CD14-positive monocyte (primary cell): ENCODE data around the gene MR1. TPM values are rescaled to one million over a fixed set of nuclear protein-coding genes. Genes with fewer than 3 reads are reported as not detected.
A peak's percentile ranks its signal among the peaks of the same experiment; 100 is the strongest.

Experiments used
- DNase-seq, 3 donors: peaks; one replicate each; pipeline ENCODE4 v3.0.0-alpha.2; 2011 to 2022
- H2AFZ ChIP-seq: 2 replicates; pipeline ENCODE4 v1.6.0; 2012; ENCODE audit warnings: mild to moderate bottlenecking, low read depth, low read length, inconsistent platforms; ENCODE audit not compliant: insufficient read depth, poor library complexity, severe bottlenecking
- H3K27ac ChIP-seq, 2 donors: 1 replicate in 1 of 2; 2 replicates in 1 of 2; pipeline ENCODE4 v1.5.1; 2012 to 2013; ENCODE audit warnings: low read length in 2 of 2, control low read depth in 1 of 2, inconsistent platforms in 1 of 2, low read depth in 1 of 2, mild to moderate bottlenecking in 1 of 2
- H3K27me3 ChIP-seq, 2 donors: one replicate each; pipeline versions ENCODE4 v1.6.0 to v1.6.1; 2011 to 2013; ENCODE audit warnings: low read length in 2 of 2; ENCODE audit not compliant: control insufficient read depth in 2 of 2, insufficient read depth in 2 of 2
- H3K36me3 ChIP-seq, 2 donors: replicated peaks in 1 of 2; 1 replicate in 1 of 2; 2 replicates in 1 of 2; pipeline versions ENCODE4 v1.5.1 to v1.6.1; 2012 to 2013; ENCODE audit warnings: low read length in 2 of 2, control low read depth in 1 of 2, inconsistent platforms in 1 of 2, mild to moderate bottlenecking in 1 of 2; ENCODE audit not compliant: insufficient read depth in 2 of 2, control insufficient read depth in 1 of 2
- H3K4me1 ChIP-seq, 2 donors: 1 replicate in 1 of 2; 2 replicates in 1 of 2; pipeline versions ENCODE4 v1.5.1 to v1.6.1; 2012 to 2013; ENCODE audit warnings: low read length in 2 of 2, control low read depth in 1 of 2, inconsistent platforms in 1 of 2, mild to moderate bottlenecking in 1 of 2, moderate library complexity in 1 of 2; ENCODE audit not compliant: insufficient read depth in 2 of 2, control insufficient read depth in 1 of 2
- H3K4me2 ChIP-seq: replicated peaks from 2 replicates; pipeline ENCODE3; 2012; ENCODE audit warnings: low read length, moderate library complexity, mild to moderate bottlenecking; ENCODE audit not compliant: poor library complexity, severe bottlenecking; ENCODE audit errors: extremely low read depth
- H3K4me3 ChIP-seq, 3 experiments: fragments of 200-600 bp in 1 of 3; sonication (generic) in 1 of 3; replicated peaks in 1 of 3; 1 replicate in 2 of 3; 2 replicates in 1 of 3; pipeline ENCODE4 v1.5.1; 2011 to 2013; ENCODE audit warnings: low read length in 3 of 3, mild to moderate bottlenecking in 3 of 3, control low read depth in 2 of 3, low read depth in 2 of 3, inconsistent platforms in 1 of 3, moderate library complexity in 1 of 3
- H3K79me2 ChIP-seq: 2 replicates; pipeline ENCODE4 v1.6.0; 2012; ENCODE audit warnings: mild to moderate bottlenecking, control low read depth, inconsistent platforms, low read length, moderate library complexity; ENCODE audit not compliant: insufficient read depth
- H3K9ac ChIP-seq: 2 replicates; pipeline ENCODE4 v1.6.0; 2017; ENCODE audit warnings: low read length, mild to moderate bottlenecking; ENCODE audit not compliant: insufficient read depth, poor library complexity, severe bottlenecking
- H3K9me3 ChIP-seq, 2 donors: replicated peaks in 1 of 2; 1 replicate in 1 of 2; 2 replicates in 1 of 2; pipeline versions ENCODE4 v1.5.1 to v1.6.1; 2012 to 2013; ENCODE audit warnings: low read length in 2 of 2, control low read depth in 1 of 2; ENCODE audit not compliant: control insufficient read depth in 1 of 2, insufficient read depth in 1 of 2
- H4K20me1 ChIP-seq: 2 replicates; pipeline ENCODE4 v1.6.0; 2012; ENCODE audit warnings: mild to moderate bottlenecking, low read length, control low read depth, moderate library complexity; ENCODE audit not compliant: insufficient read depth
- H3K27ac Mint-ChIP-seq, 7 donors: one replicate each; pipeline ENCODE4 v1.8.0; 2020; ENCODE audit warnings: mild to moderate bottlenecking in 7 of 7, mixed read lengths in 7 of 7, moderate library complexity in 6 of 7, inconsistent platforms in 2 of 7
- H3K27me3 Mint-ChIP-seq, 3 donors: one replicate each; pipeline ENCODE4 v1.8.0; 2021 to 2022; ENCODE audit warnings: low read depth in 3 of 3, mild to moderate bottlenecking in 3 of 3, mixed read lengths in 3 of 3, moderate library complexity in 3 of 3, inconsistent platforms in 1 of 3
- H3K36me3 Mint-ChIP-seq, 2 donors: one replicate each; pipeline ENCODE4 v1.8.0; 2020; ENCODE audit warnings: mixed read lengths in 2 of 2, inconsistent platforms in 1 of 2, mild to moderate bottlenecking in 1 of 2
- H3K4me1 Mint-ChIP-seq: one replicate; pipeline ENCODE4 v1.8.0; 2020; ENCODE audit warnings: mild to moderate bottlenecking, mixed read lengths
- H3K4me3 Mint-ChIP-seq, 2 donors: one replicate each; pipeline ENCODE4 v1.8.0; 2020; ENCODE audit warnings: mild to moderate bottlenecking in 2 of 2, mixed read lengths in 2 of 2, moderate library complexity in 1 of 2
- H3K9me3 Mint-ChIP-seq, 7 donors: one replicate each; pipeline ENCODE4 v1.8.0; 2020 to 2022; ENCODE audit warnings: mixed read lengths in 7 of 7, mild to moderate bottlenecking in 6 of 7, moderate library complexity in 6 of 7, inconsistent platforms in 2 of 7
- CTCF ChIP-seq: fragments of 200-600 bp; IDR thresholded peaks from one replicate; pipeline ENCODE4 v1.8.0; 2022; ENCODE audit warnings: antibody characterized with exemption, mild to moderate bottlenecking
- WGBS: methylation state at CpG from one replicate; pipeline ENCODE4 v1.1.5; 2013; ENCODE audit warnings: missing lambda C conversion rate; ENCODE audit not compliant: insufficient coverage; 5-methylcytosine and 5-hydroxymethylcytosine counted together
- intact Hi-C, 2 donors: fragments of 100-400 bp; cut with micrococcal nuclease; formaldehyde crosslinking; loops; one replicate each; pipeline versions ENCODE4 v1.15.0 to v1.15.1; 2023
- polyA plus RNA-seq, 3 donors: library from polyadenylated mRNA; depleted of rRNA in 1 of 3; unstranded in 2 of 3; stranded (reverse) in 1 of 3; fragments of 300-500 nt in 2 of 3; fragments of >200 nt in 1 of 3; fragmentation: Illumina TruSeq in 2 of 3; gene quantifications; 1 replicate in 2 of 3; 2 replicates in 1 of 3; pipeline ENCODE4 v1.2.3, GENCODE V29; 2012 to 2021

MR1 gene
- polyA plus RNA-seq, 3 donors: 17.7 to 46.9 (median 40.9) TPM

- Mint-ChIP-seq H3K9me3 (peaks cover 0 to 2% (median 0%) of the 10 kb centered on the region in 7 donors), H3K4me3 (no peak overlapping the region), H3K27ac (peak overlapping the region in 2 of 7 donors; percentile 23 to 72), H3K27me3 (peaks cover 18 to 28% (median 19%) of the 10 kb centered on the region in 3 donors), H3K36me3 (peaks cover 0 to 3% of the 10 kb centered on the region in 2 donors), H3K4me1 (peaks cover 45% of the 10 kb centered on the region)
- Histone ChIP-seq H3K4me3 (no peak overlapping the region), H3K9me3 (no peaks in the 10 kb centered on the region), H2AFZ (no peak overlapping the region), H3K4me2 (no peak overlapping the region), H4K20me1 (no peaks in the 10 kb centered on the region), H3K36me3 (no peaks in the 10 kb centered on the region), H3K27me3 (peaks cover 0 to 11% of the 10 kb centered on the region in 2 donors), H3K27ac (no peak overlapping the region), H3K9ac (no peak overlapping the region), H3K79me2 (no peaks in the 10 kb centered on the region), H3K4me1 (peaks cover 32 to 42% of the 10 kb centered on the region in 2 donors)
- no peak for DNase-seq
- 100% methylated on average over 1 of the region's 2 CpGs for WGBS
- intact Hi-C loops: no loop called here
- TF ChIP-seq CTCF: no peak
Observed at GRCh38 chr1:181110013-181110412, 76.2 kb downstream of the MR1 start.

Other genes with a start within 250 kb of the MR1 start
- gene KIAA1614, start 121.1 kb upstream of the MR1 start, polyA plus RNA-seq: under 1 TPM in 1 of 3 donors, not detected in 2; 0.08 TPM
- 10 to 100 TPM; 10.5 to 17.8 (median 14.4) TPM for gene STX6, start 11.1 kb upstream of the MR1 start, polyA plus RNA-seq
- 100 to 1,000 TPM in 1 of 3 donors, 10 to 100 TPM in 2; 13.7 to 110 (median 29.0) TPM for gene IER5, start 54.7 kb downstream of the MR1 start, polyA plus RNA-seq